ENCODE results near the gene GSTO2.

GRCh38 chr10:104321725-104322415 is 52.9 kb downstream of the GSTO2 start:
- TF ChIP-seq, protein P1, sequence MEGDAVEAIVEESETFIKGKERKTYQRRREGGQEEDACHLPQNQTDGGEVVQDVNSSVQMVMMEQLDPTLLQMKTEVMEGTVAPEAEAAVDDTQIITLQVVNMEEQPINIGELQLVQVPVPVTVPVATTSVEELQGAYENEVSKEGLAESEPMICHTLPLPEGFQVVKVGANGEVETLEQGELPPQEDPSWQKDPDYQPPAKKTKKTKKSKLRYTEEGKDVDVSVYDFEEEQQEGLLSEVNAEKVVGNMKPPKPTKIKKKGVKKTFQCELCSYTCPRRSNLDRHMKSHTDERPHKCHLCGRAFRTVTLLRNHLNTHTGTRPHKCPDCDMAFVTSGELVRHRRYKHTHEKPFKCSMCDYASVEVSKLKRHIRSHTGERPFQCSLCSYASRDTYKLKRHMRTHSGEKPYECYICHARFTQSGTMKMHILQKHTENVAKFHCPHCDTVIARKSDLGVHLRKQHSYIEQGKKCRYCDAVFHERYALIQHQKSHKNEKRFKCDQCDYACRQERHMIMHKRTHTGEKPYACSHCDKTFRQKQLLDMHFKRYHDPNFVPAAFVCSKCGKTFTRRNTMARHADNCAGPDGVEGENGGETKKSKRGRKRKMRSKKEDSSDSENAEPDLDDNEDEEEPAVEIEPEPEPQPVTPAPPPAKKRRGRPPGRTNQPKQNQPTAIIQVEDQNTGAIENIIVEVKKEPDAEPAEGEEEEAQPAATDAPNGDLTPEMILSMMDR (IDR thresholded peaks at IDR 0.05 in 4 of 5, conservative IDR thresholded peaks at IDR 0.05 in 1 of 5) = no peak
- TF ChIP-seq POLR2A (IDR thresholded peaks at IDR 0.05) = no peak

Data from gastrocnemius medialis (tissue), 4 donors.